NCI-H2196 treated with DMSO at 0.1 percent for 48 hours (cell line): Measurements from ENCODE around the gene FLNB.

Source experiments
- DNase-seq: peaks from one replicate; lab custom pipeline; 2025; ENCODE audit not compliant: unreplicated experiment; lab: John Stamatoyannopoulos, UW

FLNB gene

DNA sequence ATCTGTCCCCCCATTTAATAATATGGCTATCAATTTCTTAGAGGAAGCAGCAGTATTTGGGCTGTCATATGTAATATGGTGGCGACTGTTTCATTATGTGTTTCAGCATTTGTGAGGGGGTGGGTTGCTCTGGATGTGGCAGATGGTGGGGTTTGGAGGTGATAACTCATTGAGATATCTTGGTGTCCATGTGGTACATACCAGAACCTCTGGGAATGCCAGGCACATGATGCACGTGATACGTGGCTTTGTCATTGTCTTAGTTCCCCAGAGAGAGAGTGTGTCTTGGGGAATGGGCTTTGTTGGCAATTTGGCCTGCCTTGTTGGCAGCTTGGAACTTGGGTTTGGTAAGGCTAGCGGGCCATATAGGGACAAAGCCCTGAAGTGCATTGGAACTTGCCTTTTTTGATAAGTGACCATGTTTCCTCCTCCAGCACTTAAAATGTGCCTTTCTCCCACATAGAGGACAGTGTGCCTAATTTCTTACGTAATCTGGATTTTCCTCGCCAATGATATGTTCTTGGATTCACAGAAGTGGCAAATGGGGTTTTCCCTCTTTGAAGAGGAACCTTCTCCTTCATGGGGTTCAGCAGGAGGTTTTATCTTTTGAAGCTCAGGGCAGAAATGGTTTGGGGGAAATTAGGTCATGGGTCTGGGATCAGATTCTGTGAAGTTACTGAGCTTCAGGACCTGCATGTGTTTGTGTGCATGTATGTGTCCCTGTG is 123.0 kb downstream of the FLNB start:
- no peak for DNase-seq

DNA sequence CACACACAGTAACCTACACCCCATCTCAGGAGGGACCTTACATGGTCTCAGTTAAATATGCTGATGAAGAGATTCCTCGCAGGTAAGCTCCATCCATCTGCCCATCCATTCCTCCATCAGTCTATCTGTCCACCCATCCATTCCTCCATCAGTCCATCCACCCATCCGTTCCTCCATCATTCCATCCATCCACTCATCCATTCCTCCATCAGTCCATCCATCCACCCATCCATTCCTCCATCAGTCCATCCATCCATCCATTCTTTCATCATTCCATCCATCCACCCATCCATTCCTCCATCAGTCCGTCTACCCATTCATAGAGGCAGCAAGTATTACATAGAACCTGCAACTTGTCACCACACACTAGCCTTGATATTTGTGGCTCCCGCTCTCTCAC is 124.6 kb downstream of the FLNB start:
- DNase-seq = no peak

DNA sequence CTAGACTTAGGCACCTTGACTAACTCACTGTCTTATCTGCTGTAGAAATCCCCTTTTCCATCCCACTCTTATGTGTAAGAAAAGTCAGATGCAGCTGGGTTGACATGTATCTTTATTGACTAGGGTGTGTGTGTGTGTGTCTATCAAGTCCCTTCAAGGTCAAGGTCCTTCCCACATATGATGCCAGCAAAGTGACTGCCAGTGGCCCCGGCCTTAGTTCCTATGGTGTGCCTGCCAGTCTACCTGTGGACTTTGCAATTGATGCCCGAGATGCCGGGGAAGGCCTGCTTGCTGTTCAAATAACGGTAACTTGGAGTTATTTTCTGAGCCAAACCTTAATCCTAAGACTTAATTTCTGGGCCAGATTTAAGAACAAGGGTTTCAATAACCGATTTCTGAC is 126.2 kb downstream of the FLNB start:
- no peak for DNase-seq

DNA sequence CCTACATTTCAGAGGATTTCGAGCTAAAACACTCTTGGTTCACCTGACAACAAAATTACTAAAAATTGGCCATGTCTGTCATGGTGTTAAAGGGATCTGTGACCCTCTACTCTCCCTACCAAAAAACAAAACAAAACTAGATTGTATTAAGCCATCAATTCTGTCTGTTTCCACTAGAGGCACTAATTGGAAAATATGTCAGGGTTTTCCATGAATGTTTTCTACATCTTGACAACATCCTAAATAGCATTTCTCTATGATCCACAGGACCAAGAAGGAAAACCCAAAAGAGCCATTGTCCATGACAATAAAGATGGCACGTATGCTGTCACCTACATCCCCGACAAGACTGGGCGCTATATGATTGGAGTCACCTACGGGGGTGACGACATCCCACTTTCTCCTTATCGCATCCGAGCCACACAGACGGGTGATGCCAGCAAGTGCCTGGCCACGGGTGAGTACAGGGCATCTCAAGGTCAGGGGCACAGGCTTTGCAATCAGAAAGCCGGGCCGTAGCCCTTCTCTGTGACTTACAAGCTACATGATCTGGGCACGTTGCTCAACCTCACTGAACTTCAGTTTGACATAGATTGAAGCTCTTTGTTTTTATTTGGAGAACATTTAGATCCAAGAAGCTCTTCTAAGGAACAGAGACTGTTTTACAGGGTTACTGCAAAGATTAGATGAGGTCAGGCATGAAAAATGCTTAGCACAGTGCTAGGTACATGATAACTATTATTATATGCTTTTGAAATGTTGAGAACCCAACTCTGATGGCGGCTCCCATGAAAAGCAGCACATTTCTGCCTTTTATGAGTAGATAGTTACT is 127.7 kb downstream of the FLNB start:
- DNase-seq = no peak

DNA sequence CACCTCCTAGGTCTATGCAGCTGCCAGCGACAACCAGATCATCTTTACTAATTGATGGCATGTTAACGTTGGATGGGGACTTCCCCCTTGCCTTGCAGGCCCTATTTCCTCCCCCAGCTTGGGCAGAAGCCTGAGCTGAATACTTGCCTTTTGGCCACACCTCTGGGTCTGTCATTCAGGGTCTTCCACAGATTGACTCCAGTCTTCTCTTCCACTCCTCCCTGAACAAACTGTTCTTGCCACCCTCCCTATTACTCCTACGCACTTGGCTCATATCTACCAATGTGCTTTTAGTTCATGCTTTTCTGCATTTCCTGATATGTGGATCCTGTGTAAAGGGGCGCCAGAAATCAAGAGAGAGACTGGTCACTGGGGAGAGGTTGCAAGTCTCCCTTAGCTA is 129.1 kb downstream of the FLNB start:
- DNase-seq = no peak

DNA sequence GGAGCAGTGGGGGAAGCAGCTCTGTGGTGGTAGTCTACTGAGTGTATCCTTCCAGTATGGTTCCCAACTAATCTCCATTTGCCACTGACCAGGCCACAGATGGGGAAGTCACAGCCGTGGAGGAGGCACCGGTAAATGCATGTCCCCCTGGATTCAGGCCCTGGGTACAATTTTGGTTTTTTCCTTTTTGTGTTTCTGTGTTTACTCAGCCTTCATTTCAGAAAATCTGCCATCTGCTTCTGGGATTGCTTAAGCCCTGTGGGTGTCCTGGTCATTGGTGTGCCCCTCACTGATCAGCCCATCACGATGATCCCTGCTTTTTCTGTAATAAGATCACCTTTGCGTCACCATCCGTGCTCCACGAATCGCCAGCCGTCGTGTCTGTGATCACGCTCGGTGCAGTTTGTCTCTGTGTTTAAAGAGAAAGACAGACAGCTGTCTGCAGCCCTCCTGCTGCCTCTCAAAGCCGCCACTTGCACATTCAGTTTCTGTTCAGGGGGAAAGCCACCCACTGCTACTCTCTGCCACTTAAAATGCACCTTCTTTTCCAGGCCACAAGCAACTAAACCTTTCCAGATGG is 133.6 kb downstream of the FLNB start:
- no peak for DNase-seq

DNA sequence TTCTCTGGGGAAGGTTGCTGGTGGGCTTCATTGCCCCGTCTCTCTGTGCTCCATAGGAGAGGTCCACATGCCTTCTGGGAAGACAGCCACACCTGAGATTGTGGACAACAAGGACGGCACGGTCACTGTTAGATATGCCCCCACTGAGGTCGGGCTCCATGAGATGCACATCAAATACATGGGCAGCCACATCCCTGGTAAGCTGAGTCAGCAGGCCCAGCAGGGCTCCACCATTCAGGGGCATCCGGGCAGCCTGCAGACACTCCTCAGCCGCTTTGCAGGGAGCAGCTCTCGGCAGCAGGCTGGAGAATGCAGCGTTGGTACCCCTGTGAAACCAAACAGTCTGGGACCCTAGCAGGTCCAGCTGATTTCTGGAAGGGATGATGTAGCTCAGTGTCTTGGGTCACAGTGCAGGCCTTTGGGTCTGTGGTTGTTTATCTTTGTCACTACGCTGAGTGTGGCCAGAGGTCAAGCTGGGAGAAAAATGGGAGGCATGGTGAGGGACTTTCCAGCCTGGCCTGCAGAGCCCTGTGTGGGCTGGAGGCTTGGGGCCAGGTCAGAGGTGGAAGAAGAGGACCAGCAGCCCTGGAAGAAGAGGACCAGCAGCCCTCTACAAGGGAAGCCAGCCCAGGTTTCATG is 135.3 kb downstream of the FLNB start:
- no peak for DNase-seq

DNA sequence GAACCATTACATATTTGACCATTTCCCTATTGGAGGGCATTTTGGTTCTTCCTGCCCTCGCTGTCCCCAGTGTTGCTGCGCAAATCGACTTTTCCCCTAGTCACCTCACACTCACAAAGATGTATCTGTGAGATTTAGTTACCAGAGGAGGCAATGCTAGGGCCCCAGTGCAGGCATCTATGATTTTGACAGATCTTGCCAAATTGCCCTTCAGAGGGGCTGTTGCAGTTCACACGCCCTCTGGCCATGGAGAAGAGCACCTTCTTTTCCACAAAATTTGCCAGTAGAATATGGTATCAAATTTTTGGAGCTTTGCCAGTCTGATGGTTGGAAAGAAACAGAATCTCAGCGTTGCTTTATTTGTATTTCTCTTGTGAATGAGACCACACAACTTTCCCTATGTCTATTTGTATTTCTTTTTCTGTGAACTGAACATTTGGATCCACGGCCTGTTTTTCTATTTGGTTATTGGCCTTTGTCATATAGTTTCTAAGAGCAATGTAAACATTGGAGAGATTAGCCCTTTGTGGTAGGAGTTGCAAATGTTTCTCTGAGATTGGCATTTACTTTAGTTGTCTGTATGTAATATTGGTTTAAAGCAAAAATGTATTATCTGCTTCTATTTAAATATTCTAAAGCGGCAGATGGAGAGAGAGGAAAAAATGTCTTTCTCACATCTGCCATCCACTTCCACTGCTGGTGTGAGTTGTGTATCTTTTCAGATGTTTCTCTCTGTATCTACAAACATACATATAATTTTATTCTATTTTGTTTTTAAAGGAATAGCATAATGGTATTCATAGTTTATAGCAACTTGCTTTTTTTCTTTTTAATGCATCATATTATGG is 136.5 kb downstream of the FLNB start:
- DNase-seq = no peak

DNA sequence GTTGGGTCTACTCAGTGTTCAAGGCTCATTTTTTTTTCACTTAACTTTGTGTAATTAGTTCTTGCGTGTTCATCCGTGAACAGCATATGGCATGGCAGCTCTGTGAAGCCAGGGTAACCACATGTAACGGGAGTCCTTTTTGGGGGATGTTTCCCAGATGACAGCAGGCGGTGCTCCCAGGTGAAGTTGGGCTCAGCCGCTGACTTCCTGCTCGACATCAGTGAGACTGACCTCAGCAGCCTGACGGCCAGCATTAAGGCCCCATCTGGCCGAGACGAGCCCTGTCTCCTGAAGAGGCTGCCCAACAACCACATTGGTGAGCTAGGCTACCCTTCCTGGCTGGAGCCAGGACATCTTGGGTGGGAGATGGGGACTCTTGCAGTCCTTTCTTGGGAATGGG is 139.8 kb downstream of the FLNB start:
- DNase-seq = no peak

DNA sequence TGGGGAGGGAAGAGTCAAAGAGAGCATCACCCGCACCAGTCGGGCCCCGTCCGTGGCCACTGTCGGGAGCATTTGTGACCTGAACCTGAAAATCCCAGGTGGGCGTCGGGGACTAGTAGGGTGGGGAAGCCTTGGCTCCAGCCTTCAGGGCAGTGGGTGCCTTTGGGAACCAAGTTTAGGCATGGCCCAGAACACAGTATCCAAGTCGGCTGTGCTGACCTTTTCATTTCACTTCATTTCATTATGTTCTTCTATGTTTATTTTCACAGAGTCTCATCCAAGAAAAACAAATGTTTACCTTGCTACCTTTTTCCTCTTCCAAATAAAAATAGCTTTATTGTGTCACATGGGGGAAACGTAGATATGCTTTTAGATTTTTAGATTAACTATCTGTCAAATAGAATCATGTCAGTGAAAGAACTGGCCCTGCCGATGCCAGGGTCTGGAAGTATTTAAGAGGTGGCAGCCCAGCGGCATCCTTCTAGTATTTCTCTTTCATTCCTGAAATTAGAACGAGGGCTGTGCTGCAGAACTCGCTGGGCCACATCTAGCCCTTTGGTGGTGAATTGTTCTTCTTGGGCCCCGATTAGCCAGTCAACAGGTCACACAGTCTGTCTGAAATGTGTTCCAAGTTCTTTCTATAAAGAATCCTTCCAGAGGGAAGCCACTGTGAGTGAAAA is 142.0 kb downstream of the FLNB start:
- DNase-seq = no peak

DNA sequence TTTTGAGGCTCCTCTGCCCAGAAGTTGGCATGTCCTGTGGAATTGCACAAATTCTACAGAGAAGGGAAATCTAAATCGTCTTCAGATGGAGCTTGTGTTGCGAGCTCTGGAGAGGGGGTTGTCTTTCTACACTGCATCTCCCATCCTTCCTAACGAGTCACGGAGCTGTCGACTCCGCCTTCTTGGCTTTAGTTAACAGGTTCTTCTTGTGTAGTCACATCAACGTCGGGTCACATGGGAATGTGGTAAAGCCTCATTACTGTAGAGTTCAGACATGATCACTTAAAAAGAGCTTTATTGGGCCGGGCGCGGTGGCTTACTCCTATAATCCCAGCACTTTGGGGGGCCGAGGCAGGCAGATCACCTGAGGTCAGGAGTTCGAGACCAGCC is 142.6 kb downstream of the FLNB start:
- no peak for DNase-seq

DNA sequence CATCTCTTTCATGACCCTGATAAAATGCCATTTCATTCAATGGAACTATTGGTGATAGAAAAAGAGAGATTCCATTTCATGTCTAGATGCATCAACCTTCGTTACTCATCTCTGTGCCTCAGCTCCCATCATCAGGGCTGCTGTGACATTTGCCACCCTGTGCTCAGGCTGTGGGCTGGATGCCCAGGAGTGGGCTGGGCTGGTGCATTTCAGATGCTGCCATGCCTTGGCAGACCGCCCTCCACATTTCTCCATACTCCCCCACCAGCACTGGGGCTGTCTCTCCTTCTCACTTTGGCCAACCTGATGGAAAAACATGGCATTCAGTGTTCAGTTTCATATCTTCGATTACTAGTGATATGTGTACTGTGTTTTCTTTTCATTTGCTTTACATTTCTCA is 143.4 kb downstream of the FLNB start:
- DNase-seq = no peak

DNA sequence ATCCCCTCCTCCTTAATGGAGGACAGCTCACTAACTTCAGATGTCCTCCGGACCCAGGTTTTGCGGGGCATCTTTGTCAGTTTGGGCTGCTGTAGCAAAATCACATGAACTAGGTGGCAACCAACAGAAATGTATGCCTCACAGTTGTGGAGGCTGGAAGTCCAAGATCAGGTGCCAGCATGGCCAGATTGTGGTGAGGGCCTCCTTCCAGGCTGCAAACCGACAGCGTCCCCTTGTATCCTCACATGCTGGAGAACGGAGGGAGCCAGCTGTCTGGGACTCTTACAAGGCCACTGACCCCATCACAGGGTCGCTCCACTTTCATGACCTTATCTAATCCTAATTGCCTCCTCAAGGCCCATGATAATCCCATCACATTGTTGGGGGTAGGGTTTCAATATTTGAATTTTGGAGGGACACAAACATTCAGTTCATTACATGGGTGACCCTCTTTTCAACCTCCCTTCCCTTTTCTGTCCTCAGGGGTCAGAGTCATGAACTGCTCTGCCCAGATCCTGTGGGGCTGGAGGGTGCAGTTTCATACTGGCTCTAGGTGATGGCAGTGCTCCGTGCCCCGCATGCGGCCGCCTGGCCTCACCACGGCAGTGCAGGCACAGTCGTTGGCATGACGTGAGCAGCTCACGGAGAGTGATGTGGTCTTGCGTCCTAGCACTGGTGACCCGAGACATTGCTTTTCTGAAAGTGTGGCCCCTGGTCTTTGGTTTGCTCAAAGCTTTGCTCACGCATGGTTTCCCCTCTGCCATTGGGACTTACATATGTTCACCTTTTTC is 144.2 kb downstream of the FLNB start:
- no peak for DNase-seq

DNA sequence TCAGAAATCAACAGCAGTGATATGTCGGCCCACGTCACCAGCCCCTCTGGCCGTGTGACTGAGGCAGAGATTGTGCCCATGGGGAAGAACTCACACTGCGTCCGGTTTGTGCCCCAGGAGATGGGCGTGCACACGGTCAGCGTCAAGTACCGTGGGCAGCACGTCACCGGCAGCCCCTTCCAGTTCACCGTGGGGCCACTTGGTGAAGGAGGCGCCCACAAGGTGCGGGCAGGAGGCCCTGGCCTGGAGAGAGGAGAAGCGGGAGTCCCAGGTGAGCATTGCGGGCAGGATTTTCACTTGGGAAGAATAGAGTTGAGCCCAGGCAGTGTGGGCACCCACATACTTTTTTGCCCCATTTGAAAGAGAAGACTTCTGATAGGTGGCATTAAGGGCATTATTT is 145.1 kb downstream of the FLNB start:
- no peak for DNase-seq

DNA sequence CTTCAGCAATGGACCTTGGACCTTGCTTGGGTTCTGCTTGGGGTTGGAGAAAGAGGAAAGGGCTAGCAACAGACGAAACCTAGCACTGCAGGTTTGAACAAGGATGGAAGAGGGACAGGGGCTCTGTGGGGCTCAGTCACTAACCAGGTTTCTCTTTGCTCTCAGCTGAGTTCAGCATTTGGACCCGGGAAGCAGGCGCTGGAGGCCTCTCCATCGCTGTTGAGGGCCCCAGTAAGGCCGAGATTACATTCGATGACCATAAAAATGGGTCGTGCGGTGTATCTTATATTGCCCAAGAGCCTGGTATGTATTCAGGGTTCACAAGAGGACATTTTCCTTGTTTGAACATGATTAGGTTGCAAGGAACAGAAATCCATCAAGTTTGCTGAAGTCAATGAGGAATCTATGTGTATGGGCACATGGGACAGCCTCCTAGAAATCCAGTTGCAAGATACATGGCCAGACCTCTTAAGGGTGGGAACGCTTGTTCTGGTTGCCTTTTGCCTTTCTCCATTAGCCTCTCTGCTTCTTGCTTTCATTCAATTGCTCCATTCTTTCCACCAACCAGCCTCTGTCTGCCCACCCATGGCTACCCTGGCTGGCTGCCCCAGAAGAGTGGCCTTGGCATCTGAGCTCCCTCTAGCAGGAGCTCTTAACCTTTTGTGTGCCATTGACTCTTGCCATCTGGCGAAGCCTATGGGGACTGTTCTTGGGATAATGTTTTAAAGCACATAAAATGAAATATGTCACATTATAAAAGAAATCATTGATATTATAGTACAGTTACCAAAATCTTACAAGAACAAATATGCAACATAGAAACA is 146.6 kb downstream of the FLNB start:
- no peak for DNase-seq

DNA sequence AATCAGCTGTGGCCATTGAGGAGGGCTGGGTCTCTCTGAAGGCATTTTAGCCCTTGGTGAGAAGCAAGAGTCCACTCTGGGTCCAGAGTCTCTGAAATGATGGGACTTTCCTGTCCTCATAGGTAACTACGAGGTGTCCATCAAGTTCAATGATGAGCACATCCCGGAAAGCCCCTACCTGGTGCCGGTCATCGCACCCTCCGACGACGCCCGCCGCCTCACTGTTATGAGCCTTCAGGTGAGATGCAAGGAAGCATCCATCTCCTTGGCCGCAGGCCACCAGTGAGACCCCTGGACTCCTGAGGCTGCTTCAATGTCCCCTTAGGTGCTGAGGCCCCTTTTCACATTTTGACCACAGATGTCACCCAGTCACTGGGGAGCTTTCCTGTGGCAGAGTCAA is 147.6 kb downstream of the FLNB start:
- no peak for DNase-seq

DNA sequence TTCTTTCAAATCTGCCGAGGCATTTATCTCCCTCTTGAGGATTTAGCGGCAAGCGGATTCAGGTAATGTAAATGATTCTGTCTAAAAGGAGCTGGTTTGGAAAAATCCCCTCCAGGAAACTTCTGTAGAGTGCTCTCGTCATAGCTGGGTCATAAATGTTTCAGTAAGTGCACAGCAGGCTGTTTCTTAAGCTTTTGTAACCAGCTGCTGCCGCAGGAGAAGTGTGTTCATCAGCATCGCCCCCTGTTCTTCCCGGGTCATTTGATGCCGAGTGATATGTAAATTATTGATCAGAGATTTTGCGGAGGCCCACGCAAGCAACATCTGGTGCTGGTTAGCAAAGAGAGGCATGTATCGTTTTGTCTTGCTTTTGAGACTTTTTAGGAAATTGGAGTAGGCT is 149.5 kb downstream of the FLNB start:
- DNase-seq = no peak

DNA sequence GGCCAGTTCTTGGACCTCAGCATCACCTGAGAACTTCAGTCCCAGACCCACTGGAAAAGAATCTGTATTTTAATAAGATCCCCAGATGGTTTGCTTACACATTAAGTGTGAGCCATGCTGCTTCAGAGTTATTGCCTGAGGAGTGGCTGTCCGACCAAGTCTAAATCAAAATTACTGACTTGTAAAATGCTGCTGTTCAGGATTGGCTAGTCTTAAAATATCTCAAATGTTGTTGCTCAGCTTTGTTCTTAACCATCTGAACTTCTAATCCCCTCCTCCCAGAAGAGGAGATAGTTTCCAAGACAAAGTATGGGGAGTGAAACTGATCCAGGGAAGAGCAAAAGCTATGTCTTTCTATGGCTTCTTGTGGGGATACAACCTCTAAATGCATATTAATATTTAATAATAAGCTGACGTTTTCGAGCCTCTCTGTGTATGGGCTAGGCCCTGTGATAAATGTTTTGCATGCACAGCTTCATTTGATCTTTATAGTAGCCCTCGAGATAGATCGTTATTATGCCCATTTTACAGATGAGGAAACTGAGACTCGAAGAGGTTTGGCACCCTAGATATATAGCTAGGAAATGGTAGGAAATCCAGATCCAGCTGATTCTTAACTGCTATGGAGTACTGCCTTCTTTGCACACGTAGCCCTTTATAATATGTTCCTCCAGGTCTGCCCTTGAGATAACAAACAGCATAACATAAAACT is 150.4 kb downstream of the FLNB start:
- no peak for DNase-seq
